NCI-H82 treated with DMSO at 0.1 percent for 48 hours (cell line): ENCODE data around the gene ARFIP2.

Experiments
- DNase-seq: peaks from one replicate; lab custom pipeline; 2025; ENCODE audit not compliant: unreplicated experiment; lab: John Stamatoyannopoulos, UW

ARFIP2 gene

DNA sequence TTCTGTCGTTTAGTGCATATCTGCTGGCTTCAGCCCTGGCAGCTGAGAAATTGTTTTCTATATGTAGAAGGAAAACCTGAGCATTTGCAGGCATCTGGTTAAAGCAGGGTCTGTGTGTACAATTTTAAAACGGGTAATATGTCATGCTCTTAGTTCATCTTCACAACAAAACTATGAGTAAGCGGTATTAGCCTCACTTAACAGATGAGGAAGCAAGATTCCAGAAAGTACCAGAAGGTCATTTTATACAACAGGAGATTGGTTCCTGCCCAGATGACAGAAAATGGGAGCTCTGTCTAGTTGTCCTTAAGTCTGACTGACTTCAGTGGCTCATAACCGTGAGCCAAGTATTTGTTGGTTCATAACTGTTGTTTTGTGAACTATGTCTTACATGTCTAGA, 1.3 kb upstream of the ARFIP2 start:
- DNase-seq, result no peak

DNA sequence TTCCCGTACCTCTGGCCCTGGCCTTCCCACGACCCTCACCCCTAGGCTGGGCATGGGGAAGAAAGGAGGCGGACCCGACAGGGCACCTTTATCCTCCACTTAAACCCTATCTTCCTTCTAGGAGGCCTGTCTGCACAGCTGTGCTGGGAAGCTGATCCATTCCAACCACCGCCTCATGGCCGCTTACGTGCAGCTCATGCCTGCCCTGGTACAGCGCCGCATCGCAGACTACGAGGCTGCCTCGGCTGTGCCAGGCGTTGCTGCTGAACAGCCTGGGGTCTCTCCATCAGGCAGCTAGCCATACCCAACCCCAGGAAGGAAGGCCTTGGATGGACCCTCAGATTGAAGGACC, 769 bp upstream of the ARFIP2 start:
- DNase-seq, result no peak

DNA sequence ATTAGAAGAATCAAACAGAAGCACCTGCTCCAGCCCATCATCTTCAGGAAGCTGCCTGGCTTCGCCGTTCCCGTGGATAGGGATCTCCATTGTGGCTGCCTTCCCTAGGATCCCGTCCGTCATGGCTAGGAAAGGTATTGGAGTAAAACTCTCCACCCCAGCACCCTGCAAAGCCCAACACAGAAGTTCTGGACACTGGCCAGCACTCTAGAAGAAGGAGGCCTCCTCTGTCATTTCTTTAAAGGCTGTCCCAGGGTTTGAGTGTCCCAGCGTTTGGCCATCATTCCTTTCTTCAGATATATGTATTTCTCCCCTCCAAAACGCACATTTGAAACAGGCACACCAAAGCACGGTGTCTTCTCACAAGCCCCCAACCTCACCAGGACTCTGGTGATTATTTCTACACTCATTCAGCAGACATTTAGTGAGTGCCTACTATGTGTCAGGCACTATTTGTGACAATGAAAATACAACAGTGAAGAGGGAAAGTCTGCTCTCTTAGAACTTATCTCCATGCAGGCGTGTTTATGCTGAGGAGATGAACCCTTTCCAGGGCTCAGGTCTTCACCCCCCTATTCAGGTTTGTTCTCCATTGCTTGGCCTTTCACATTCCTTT, 724 bp downstream of the ARFIP2 start:
- no peak for DNase-seq

DNA sequence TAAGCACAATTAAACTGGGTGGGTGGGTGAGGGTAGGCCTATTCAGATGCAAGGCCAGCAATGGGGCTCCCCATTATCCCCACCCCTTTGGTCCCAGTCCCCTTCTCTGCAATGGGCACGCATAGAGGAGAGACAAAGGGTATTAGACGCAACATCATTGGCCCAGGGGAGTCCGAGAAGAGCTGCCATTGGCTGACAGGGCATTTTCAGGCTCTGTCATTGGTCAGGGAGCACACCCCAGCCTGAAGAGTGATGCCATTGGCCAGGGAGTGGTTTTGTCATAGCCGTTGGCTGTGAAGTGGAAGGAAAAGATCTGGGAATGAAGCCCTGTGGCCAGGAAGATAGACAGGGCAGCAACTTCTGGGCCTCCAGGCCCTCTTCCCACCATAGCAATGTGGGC, 4.6 kb downstream of the ARFIP2 start:
- DNase-seq, result no peak

DNA sequence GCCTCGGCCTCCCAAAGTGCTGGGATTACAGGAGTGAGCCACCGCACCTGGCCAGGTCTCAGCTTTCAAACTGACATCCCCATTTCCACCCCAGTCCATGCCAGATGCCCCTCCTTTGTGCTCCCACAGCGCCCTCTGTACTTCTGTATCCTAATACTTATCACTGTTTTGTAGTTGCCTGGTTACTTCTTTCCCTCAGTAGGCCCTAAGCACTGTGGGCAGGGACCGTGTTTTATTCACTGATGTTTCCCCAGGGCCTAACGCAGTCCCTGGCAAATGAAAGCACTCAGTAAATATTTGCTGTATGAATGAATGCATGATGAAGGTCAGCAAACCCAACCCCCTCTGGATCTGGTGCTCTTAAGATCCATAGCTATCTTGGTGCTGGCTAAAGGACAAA, 5.2 kb downstream of the ARFIP2 start:
- no peak for DNase-seq

DNA sequence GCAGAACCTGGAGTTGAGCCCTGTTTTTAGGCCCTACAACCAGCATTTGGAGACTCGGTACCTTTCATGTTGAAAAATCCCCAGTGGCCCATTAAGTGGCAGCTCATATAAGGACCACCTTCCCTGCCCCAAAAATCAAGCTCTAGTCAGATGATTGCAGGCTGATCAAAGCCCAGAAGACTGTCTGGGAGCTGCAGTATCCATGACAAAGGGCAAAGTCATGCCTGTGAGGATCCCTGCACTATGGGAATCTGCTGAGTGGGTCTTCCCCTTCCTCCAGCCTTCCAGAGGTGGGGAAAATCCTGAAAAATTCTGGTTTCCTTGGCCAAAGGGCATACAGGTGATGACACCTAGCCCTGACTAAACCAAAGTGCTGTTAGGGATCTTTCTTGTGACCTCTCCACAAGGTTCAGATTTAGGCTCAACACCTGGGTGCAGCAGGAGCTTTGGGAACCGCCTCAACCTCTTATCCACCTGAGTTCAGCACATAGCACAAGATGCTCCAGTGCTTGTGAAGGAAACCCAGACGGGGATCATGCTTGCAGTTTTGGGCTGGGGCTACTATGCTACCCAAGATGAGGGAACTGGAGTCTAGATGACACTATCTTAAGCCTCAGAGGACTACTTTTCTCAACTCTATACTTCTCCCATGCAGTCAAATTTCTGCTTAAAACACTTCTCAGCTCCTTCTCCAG, 6.2 kb downstream of the ARFIP2 start:
- DNase-seq, result no peak

DNA sequence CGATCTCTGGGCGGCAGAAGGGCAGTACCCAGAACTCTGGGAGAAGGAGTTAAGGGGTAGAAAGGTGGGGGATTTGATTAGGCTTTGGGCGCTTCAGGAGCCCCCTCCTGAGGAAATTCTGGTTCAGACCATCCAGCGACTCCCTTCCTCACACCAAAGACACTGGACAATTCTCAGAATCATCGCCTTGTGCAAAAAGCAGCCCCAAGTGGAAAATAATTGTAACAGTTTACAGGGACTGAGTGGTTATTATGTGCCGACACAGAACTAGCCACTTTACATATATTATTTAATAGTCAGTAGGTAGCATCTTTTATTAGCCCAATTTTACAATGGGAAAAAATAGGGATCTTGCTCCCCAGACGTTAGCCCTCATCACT, 6.7 kb downstream of the ARFIP2 start:
- DNase-seq, result no peak

DNA sequence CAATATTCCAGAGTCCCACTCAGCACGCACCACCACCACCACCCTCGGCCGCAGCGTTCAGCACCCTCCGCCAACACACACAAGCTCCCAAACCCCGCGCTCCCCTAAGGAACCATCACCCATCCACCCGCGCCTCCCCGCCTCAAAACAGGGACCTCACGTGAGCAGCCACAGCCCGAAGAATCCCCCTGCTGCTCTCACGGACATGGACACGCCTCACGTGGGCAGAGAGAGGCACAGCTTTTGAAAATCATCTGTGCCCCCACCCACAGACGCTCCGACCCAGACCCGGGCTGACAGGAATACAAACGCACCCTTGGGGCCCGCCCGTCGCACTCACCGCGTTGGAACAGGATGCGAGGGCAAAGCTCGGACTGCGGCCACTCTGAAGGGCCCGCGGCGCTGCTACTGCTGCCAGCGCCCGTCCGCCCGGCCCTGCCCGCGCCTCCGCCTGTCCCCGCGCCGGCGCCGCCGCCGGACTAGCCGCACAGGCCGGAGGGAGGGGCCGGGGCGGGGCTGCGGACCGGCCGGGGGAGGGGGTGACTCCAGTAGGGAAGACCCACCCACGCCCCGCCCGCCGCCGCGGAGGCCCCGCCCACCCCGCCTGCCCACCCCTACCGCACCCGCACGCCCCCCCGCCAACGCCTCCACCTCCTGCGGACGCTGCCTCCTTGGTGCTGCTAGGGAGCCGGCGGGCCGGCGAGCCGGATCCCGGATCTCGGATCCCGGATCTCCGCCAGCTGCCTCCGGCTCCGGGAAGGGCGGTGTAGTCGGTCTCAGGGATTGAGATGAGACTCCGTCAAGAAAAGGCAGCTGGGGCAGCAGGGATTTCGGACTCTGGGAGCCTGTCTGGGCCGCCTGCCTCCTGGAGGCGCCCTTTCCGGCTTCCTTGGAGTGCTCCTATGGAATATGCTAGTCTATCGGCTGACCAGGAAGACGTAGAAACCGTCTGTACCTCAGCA, 7.4 kb downstream of the ARFIP2 start, which contains the start of gene TRIM3:
TRIM3 (minus strand) TSS at position 491 of the 962 bp plus-strand sequence. CDS start 8,246 bp downstream, outside the sequence.
- DNase-seq, result peak; percentile 40

DNA sequence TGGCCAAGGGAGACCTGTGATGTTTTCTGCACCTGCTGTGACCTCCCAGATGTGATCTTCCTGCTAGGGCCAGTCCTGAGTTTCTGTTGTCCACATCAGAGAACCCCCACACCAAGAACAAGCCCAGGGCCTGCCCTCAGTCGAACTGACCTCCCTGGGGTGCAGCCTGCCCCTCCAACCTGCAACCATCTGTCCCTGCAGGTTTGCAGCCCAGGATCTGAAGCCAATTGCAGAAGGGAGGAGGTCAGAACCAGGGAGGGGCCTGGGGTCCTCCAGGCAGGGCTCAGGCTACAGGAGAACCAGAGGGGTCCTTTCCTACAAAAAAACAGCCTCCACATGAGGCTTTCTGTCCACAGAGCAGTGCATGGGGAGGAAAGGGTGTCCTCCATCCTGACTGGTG, 8.2 kb downstream of the ARFIP2 start:
- DNase-seq, result no peak

DNA sequence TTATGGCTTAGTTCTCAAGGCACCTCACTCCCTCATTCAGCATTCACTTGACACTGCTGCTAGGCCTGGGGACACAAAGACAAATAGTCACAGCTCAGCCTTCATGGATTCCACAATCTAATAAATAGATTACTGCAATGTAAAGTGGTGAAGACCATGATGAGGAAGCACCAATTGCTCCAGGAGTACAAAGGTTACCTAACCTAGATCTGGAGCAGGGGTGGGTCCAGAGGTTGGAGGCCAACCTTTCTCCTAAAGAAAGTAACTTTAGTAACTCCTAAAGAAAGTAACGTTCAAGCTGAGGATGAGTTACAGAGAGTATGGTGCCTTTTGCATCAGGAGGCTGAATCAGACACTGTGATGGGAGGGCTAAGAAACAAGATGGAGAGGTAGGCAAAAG, 11.5 kb downstream of the ARFIP2 start:
- no peak for DNase-seq

DNA sequence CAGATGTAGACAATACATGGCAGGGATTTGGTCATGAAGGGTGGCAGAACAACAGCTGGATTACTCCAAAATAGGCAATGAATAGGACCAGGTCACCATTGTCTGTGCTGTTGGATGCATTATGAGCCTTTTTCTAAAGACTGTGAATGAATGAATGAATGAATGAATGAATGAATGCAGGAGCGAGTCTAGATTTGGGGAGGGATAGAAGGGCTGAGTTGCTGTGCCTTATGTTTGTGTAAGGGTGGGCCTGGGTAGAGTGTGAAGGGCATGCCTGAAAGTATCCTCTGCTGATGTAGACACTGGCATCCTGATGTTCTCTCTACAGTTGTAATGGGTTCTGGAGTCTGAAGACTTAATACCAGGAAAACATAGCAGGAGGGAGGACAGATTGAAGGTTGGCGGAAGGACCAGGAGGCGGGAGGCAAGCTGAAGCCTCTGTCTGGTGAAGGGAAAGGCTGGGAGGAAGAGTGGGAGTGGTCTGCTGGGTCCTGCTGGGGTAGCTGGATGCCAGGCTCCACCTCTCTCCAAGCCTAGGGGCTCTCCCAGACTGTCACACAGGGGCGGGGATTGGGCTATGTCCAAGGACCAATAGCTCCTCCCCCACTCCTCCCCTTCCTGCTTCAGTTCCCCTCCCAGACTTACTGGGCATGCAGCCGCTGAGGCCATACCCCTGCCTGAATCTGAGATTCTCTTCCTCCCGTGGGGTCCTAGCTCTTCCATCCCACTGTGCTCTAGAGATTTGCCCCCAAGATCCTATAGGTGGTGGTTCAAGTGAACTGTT, 12.2 kb downstream of the ARFIP2 start:
- peak; percentile 82 for DNase-seq

DNA sequence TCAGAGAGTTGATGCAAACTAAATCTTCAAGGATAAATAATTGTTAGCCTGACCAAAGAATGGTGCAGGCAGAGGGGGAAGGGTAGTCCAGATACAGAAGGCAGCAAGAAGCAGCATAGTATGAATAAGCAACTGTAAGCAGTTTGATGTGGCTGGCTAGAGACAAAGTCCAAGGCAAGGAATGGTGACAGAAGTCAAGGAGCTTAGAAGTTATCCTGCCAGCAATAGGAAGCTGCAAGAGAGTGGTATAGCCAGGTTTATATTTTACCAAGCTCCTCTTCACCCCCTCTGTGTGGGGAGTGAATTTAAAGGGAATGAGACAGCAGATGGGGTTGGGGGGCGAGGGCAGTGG, 22.1 kb downstream of the ARFIP2 start:
- no peak for DNase-seq

DNA sequence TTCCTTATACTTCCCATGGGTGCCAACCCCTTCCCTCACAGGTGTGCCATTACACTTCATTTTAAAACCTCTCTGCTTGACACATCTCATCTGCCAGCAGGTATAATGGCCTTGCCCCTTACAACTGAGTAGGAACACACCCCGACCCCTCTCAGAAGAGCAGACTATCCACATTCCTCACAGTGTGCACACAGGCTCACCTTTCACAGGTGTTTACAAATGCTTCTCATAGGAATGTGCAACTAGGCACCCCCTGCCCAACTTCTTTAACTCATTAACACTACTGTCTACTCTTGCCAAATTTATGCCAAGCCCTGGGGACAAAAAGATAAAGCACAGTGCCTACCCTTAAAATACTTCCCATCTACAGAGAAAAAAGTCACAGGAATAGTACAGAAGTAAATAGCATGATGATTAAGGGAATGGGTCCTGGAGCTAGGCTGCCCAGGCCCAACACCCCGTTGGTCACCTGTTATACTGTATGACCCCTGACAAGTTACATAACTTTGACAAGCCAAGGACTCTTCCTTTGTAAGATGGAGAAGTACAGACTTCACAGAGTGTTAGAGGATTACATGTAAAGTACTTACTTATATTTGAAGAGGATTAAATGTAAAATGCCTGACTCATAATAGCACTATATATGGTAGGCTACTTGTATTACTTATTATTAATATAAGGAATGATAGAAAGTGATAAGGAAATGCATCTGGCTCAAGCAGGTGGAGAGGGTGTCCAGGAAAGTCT, 22.6 kb downstream of the ARFIP2 start:
- DNase-seq, result no peak

DNA sequence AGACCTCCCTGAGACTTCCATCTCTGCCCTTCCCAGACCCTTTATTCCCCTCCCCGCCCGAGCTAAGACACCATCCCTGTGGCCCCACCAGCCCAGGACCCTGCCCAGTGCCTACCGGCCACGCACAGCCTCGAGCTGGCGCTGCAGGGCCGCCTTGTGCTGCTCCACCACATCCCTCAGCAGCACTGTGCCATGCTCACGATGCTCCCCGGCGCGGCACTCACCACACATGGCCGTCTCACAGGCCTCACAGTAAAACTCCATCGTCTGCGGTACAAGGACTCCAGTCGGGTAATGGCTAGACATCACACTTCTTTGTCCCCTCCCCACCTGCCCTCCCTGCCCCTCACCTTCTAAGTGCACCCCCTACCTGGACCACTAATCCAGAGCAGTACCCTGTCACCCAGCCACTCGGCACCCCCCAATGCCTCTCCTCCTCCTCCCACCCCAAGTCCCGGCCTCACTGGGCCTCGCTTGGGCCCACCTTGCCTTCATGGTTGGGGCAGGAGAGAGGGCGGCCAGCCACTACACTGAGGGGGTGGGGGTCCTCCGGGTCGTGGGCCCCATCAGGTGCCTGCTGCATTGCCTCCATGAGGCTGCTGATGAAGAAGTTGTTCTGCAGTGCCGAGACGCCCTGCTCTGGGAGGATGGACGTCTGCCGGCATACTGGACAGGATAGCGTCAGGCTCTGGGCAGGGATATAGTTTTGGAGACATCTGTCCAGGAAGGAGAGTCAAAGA, 23.4 kb downstream of the ARFIP2 start:
- no peak for DNase-seq

DNA sequence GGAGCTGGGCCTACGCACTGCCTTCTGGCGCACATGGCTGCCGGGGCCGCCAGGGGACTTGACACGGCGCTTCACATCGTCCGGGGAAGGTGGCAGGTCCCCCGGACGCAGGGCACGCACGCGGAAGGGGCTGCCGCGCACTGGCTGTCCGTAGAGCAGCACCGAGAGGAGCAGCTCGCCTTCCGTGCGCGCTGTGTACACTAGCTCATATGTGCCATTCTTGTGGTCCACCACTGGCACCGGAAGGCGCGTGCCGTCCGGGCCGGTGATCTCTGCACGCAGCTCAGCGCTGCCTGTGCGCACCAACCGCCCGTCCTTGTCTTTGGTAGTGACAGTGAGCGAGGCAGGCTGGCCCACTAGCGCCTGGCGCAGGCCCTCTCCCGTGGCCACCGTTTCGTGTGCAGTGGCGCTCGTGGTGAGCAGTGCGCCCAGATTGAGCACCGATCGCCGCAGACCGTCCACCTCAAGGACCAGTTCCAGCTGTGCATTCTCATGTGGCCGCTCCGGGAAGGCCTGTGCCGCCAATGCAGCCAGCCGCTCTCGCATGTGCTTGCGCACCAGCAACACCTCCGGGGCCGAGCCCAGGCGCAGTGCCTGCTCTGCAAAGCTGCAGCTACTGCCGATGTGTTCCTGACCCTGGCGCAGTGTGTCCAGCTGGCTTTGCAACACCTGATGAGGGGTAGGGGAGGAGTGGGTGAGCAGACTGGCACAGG, 24.6 kb downstream of the ARFIP2 start:
- no peak for DNase-seq

DNA sequence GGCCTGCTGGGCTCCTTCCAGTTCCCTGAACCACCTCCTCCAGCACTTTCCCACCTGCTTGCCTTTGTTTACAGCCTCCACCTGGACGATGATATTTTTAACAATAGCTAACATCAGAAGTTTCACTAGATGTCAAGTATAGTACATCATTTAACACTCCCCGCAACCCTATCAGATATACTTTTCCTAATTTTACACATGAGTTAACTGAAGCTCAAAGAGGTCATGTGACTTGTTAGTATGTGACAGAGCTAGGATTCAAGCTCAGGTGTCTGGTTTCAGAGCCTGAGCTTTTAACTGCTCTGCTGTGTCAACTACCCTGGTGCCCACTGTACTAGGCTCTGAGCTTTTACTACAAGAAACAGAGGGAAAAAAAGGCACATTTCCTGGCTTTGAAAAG, 26.1 kb downstream of the ARFIP2 start:
- no peak for DNase-seq

DNA sequence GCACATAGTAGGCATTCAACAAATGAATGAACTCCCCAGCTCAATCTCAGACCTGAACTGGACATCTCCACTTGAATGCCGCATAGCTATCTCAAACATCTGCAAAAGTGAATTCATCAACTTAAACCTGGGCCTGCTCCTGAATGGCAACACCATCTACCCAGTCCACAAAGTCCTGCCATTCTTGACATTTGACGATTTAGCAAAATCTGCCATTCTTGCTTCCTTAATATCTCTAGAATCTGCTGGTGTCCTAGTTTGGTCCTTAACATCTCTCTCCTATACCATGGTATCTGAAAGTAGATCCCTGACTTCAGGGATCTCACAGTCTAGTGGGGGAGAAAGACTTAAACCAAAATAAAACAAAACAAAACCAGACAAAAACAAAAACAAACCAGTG, 28.0 kb downstream of the ARFIP2 start:
- DNase-seq, result no peak

DNA sequence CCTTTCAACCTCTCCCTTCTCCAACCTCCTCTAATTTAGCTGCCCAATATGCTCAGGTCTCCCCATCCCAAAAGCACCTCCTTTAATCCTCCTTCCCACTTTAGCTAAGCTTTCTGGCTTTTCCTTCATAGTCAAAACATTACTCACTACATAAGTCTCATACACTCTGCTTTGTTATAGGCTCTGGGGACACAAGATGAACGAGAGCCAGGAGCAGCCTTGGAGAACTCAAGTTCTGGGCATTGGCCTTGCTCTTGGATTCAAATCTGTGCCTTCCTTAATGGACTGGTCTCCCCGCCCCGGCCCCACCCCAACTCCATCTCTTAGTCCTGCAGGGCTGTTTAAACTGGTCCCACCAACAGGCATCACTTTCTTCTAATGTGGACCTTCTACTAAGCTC, 28.9 kb downstream of the ARFIP2 start:
- no peak for DNase-seq

DNA sequence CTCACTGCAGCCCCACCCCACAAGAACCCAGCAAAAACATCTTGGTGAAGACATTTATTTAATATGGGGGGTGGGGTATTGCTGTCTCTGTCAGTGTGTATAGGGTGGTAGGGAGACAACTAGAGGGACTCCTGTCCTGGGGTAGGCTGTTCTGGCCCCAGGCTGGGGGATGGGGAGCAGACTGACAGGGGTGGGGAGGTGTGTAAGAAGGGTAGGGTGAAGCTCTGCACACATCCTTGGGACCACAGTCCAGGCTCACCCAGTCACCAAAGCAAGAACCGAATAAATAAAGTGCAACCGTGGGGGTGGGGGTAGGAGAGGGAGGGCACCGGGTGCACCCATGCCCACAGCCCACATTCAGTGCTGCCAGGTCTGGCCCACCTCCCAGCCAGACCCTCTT, 32.6 kb downstream of the ARFIP2 start:
- DNase-seq, result no peak
